Measurements from ENCODE around the gene ENOX1. TPM values are rescaled to one million over a fixed set of nuclear protein-coding genes. Genes with fewer than 3 reads are reported as not detected.

The ENOX1 gene
- total and polyA plus RNA-seq, 9 of the 15 experiments (the other 6 are each of a cell fraction or from before 2014, with no cell fraction given) = not detected

DNA sequence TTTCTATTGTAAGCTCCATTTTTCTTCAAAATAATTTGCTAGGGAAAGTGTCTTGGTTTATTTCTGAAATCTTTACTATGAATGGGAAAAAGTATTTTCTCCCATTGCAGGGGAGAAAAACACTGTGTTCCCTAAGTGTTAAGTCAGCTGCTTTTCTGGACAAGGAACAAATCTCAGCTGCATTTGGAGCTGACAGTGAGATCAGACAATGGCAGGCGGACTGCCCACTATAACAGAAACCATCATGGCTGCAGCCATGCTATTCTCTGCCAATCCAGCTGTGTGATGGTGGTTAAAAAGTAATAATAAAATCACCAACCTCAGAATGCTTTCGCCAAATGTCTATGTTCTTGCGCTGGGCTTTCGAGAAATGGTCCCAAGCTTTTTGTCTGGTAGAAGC lies 460.7 kb downstream of the ENOX1 start:
- no peak overlapping the region for H3K4me2 ChIP-seq (ENCODE audit: insufficient read depth, low read length)
- H3K9me3 ChIP-seq (replicated peaks; ENCODE audit: control insufficient read depth, insufficient read depth, low read depth, low read length) = no peaks in the 10 kb centered on the region
- 0% methylated on average over 4 of the region's 4 CpGs for WGBS (ENCODE audit: insufficient coverage, low coverage, missing lambda C conversion rate)
- TF ChIP-seq ARNT (IDR thresholded peaks at IDR 0.05) (no peak), TBL1XR1 (IDR thresholded peaks at IDR 0.05; ENCODE audit: low read length in 2 of 2) (no peak), ZBTB1 (CRISPR knock-in tag; IDR thresholded peaks at IDR 0.05; ENCODE audit: borderline replicate concordance, low read depth) (no peak), FOXK1 (CRISPR knock-in tag; IDR thresholded peaks at IDR 0.05; ENCODE audit: borderline replicate concordance) (no peak), POLR2H (tag; IDR thresholded peaks at IDR 0.05; ENCODE audit: low read depth) (no peak), NR3C1 (CRISPR knock-in tag; IDR thresholded peaks at IDR 0.05) (no peak), ZNF253 (CRISPR knock-in tag; conservative IDR thresholded peaks at IDR 0.05) (no peak), PRMT5 (CRISPR knock-in tag; IDR thresholded peaks at IDR 0.05) (no peak), GATAD2A (IDR thresholded peaks at IDR 0.05) (no peak), TRIM24 (IDR thresholded peaks at IDR 0.05) (no peak), ZNF445 (CRISPR knock-in tag; IDR thresholded peaks at IDR 0.05; ENCODE audit: low read depth) (no peak), TBP (optimal IDR thresholded peaks at IDR 0.05; ENCODE audit: low read depth, low read length) (no peak), L3MBTL2 (IDR thresholded peaks at IDR 0.05) (no peak)
- TF ChIP-seq, protein P1, sequence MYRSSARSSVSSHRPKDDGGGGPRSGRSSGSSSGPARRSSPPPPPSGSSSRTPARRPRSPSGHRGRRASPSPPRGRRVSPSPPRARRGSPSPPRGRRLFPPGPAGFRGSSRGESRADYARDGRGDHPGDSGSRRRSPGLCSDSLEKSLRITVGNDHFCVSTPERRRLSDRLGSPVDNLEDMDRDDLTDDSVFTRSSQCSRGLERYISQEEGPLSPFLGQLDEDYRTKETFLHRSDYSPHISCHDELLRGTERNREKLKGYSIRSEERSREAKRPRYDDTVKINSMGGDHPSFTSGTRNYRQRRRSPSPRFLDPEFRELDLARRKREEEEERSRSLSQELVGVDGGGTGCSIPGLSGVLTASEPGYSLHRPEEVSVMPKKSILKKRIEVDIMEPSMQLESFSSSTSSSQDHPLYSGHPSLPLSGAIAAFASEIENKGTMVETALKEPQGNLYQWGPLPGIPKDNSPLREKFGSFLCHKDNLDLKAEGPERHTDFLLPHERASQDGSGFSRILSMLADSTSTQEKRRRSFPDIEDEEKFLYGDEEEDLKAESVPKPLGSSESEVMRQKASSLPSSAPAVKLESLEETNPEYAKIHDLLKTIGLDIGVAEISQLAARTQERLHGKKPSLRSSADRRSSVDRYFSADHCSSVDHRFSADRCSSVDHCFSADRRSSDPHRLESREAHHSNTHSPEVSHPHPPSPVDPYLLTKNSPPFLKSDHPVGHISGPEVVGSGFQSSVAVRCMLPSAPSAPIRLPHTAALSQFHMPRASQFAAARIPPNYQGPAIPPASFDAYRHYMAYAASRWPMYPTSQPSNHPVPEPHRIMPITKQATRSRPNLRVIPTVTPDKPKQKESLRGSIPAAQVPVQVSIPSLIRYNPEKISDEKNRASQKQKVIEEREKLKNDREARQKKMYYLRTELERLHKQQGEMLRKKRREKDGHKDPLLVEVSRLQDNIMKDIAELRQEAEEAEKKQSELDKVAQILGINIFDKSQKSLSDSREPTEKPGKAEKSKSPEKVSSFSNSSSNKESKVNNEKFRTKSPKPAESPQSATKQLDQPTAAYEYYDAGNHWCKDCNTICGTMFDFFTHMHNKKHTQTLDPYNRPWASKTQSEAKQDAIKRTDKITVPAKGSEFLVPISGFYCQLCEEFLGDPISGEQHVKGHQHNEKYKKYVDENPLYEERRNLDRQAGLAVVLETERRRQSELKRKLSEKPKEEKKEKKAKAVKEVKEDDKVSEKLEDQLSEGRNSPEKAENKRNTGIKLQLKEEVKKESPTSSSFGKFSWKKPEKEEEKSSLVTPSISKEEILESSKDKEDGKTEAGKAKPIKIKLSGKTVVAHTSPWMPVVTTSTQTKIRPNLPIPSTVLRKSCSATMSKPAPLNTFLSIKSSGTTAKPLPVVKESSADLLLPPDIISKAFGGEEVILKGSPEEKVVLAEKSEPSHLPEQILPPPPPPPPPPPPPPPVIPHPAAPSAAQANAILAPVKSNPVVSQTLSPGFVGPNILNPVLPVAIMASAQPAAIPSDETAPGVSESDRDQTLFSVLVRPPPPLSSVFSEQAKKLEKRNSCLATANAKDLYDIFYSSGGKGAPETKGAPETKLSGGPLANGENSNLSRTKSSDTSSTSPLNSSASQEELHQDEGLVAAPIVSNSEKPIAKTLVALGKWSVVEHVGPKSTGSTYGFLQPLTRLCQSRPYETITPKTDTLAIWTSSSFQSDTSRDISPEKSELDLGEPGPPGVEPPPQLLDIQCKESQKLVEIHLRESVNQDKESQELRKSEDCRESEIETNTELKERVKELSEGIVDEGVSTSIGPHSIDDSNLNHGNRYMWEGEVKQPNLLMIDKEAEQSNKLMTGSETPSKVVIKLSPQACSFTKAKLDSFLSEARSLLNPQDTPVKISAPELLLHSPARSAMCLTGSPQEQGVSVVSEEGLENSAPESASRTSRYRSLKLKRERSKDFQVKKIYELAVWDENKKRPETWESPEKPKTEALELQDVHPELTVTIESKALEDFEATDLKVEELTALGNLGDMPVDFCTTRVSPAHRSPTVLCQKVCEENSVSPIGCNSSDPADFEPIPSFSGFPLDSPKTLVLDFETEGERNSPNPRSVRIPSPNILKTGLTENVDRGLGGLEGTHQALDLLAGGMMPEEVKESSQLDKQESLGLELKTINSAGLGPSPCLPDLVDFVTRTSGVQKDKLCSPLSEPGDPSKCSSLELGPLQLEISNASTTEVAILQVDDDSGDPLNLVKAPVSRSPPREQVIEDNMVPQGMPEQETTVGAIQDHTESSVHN (IDR thresholded peaks at IDR 0.05; ENCODE audit: borderline replicate concordance in 1 of 2, low read depth in 1 of 2) = no peak
- ChIA-PET CTCF (ENCODE audit: low intra/inter-chr PET ratio) (no interaction called here), POLR2A (no interaction called here)
- ATAC-seq (no peak), DNase-seq (ENCODE audit: extremely low read depth in 1 of 4, low spot score in 3 of 4) (no peak), FAIRE-seq (no peak)
- no peaks in the 10 kb centered on the region for H3K27me3 ChIP-seq (ENCODE audit: control insufficient read depth in 2 of 2, insufficient read depth in 2 of 2, low read length in 2 of 2)
- intact Hi-C loops (cut with micrococcal nuclease) = no loop called here
- no peaks in the 10 kb centered on the region for H3K79me2 ChIP-seq (ENCODE audit: control insufficient read depth, insufficient read depth, low read length)
- in situ Hi-C loops (cut with MboI) = no loop called here
- no peak overlapping the region for H3K9ac ChIP-seq (ENCODE audit: insufficient read depth in 1 of 2, low read depth in 2 of 2, low read length in 2 of 2)
- no peak overlapping the region for H3K4me3 ChIP-seq
- no peak overlapping the region for H2AFZ ChIP-seq (ENCODE audit: low read depth, low read length)
- no TSS peak for BruUV-seq (replicated peaks)
- H4K20me1 ChIP-seq (replicated peaks; ENCODE audit: control insufficient read depth, insufficient read depth, low read length) = no peaks in the 10 kb centered on the region
- H3K27ac ChIP-seq (ENCODE audit: extremely low read depth, low read depth, low read length) = no peak overlapping the region
- H3K9me1 ChIP-seq (ENCODE audit: control insufficient read depth, insufficient read depth, low read length) = no peaks in the 10 kb centered on the region
- no peaks in the 10 kb centered on the region for H3K36me3 ChIP-seq (ENCODE audit: control insufficient read depth, insufficient read depth, low read length)
- H3K4me1 ChIP-seq (replicated peaks in 1 of 2; ENCODE audit: control insufficient read depth in 2 of 2, insufficient read depth in 2 of 2, low read length in 2 of 2) = no peaks in the 10 kb centered on the region
